B cell (primary cell): ENCODE data around the gene SEC16A.

Experiments
- EZH2 ChIP-seq: IDR thresholded peaks from 2 replicates; pipeline ENCODE4 v1.6.1; 2012; ENCODE audit warnings: borderline replicate concordance, low read depth, mild to moderate bottlenecking, moderate library complexity, low read length; ENCODE audit not compliant: insufficient read depth, poor library complexity, severe bottlenecking
- TF ChIP-seq, protein P1 (sequence below): fragments of 200-600 bp; IDR thresholded peaks from one replicate; pipeline ENCODE4 v1.8.0; 2022; ENCODE audit warnings: antibody characterized with exemption, mild to moderate bottlenecking

DNA sequence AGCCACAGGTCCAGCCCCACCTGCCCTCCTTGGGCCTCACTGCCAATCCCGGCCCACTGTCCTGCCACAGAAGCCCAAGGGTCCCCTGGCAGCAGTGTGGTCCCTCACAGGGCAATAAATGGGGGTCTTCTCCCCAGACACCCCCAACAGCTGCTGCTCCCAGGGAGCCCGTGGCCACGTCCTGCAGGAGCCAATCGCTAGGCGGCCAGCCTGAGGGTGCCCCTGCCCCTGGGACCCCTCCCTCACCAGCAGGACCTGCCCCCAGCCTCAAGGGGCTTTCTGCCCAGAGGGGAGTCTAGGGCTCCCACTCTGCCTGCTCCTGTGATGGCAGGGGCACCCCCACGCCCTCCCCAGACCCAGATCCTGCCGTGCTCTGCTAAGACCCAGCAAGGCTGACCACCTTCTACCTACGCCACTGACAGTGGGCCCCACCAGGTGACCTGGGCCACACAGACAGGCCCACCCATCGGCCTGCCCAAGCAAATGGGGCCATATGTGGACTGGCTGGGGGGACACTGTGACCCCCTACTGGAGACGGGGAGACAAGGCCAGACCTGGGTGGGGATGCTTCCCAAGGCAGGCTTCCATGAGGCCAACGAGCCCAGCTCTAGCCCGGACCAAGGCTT lies 46.0 kb upstream of the SEC16A start:
- TF ChIP-seq, protein P1, sequence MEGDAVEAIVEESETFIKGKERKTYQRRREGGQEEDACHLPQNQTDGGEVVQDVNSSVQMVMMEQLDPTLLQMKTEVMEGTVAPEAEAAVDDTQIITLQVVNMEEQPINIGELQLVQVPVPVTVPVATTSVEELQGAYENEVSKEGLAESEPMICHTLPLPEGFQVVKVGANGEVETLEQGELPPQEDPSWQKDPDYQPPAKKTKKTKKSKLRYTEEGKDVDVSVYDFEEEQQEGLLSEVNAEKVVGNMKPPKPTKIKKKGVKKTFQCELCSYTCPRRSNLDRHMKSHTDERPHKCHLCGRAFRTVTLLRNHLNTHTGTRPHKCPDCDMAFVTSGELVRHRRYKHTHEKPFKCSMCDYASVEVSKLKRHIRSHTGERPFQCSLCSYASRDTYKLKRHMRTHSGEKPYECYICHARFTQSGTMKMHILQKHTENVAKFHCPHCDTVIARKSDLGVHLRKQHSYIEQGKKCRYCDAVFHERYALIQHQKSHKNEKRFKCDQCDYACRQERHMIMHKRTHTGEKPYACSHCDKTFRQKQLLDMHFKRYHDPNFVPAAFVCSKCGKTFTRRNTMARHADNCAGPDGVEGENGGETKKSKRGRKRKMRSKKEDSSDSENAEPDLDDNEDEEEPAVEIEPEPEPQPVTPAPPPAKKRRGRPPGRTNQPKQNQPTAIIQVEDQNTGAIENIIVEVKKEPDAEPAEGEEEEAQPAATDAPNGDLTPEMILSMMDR, result no peak
- no peak for TF ChIP-seq EZH2
